Measurements from ENCODE around the gene DAPP1.

GRCh38 chr4:99844048-99844447 is 27.4 kb downstream of the DAPP1 start:
- no peak for TF ChIP-seq CTCF (IDR thresholded peaks at IDR 0.05)
- TF ChIP-seq ZFX (IDR thresholded peaks at IDR 0.05; ENCODE audit: borderline replicate concordance) = no peak

Measured in 22Rv1 (cell line).